H1 (cell line): ENCODE measurements around the gene UGT1A9. TPM values are rescaled to one million over a fixed set of nuclear protein-coding genes. Genes with fewer than 3 reads are reported as not detected.

Source experiments
- CTCF ChIA-PET: fragments of 300-600 bp; sonication (Branson Sonifier 250); formaldehyde crosslinking; loops from one replicate; lab custom pipeline; 2021; ENCODE audit not compliant: partially characterized antibody; lab: Charles Lee
- POLR2A ChIA-PET: fragments of 300-600 bp; sonication (Branson Sonifier 250); formaldehyde crosslinking; loops from one replicate; lab custom pipeline; 2021; ENCODE audit warnings: inconsistent platforms; ENCODE audit not compliant: partially characterized antibody; lab: Charles Lee
- DNase-seq, 2 experiments: peaks; one replicate each; pipeline versions ENCODE4 v3.0.0 to v3.0.0-alpha.2; 2010 to 2022; ENCODE audit warnings: low spot score in 2 of 2, low read depth in 1 of 2, mixed read lengths in 1 of 2
- FAIRE-seq: peaks from 2 replicates; lab custom pipeline; 2011; peaks lifted over from hg19 to GRCh38; lab: Jason Lieb, UNC
- H2AFZ ChIP-seq: 2 replicates; pipeline ENCODE4 v1.8.1; 2012; ENCODE audit warnings: low read length, inconsistent platforms
- H2AK5ac ChIP-seq: 2 replicates; pipeline ENCODE4 v1.6.1; 2013; ENCODE audit warnings: low read depth, low read length
- H2BK120ac ChIP-seq: replicated peaks from 2 replicates; pipeline ENCODE3; 2013; ENCODE audit warnings: low read depth, low read length, inconsistent platforms
- H2BK12ac ChIP-seq: 2 replicates; pipeline ENCODE4 v1.6.1; 2013; ENCODE audit warnings: low read depth, low read length
- H2BK15ac ChIP-seq: 2 replicates; pipeline ENCODE4 v1.6.1; 2013; ENCODE audit warnings: low read length
- H2BK20ac ChIP-seq: 2 replicates; pipeline ENCODE4 v1.6.1; 2013; ENCODE audit warnings: low read length
- H2BK5ac ChIP-seq: 2 replicates; pipeline ENCODE4 v1.6.1; 2013; ENCODE audit warnings: low read depth, low read length
- H3K14ac ChIP-seq: 2 replicates; pipeline ENCODE4 v1.6.1; 2013; ENCODE audit warnings: inconsistent platforms; ENCODE audit not compliant: insufficient read length
- H3K18ac ChIP-seq: 2 replicates; pipeline ENCODE4 v1.6.1; 2013; ENCODE audit warnings: low read length; ENCODE audit errors: extremely low read depth
- H3K23ac ChIP-seq: 2 replicates; pipeline ENCODE4 v1.6.1; 2013; ENCODE audit warnings: inconsistent platforms; ENCODE audit not compliant: insufficient read length
- H3K23me2 ChIP-seq: 2 replicates; pipeline ENCODE4 v1.6.1; 2013; ENCODE audit warnings: low read depth, low read length
- H3K27ac ChIP-seq: 2 replicates; pipeline ENCODE4 v1.6.1; 2011; ENCODE audit warnings: low read depth, low read length, inconsistent platforms
- H3K27me3 ChIP-seq, 4 experiments: replicated peaks in 1 of 4; 1 replicate in 1 of 4; 2 replicates in 3 of 4; pipeline versions ENCODE4 v1.6.1 to v1.8.1; 2011 to 2013; ENCODE audit warnings: low read length in 3 of 4, mild to moderate bottlenecking in 3 of 4, inconsistent platforms in 2 of 4, mixed read lengths in 2 of 4, moderate library complexity in 1 of 4; ENCODE audit not compliant: control insufficient read depth in 3 of 4, insufficient read depth in 3 of 4; ENCODE audit errors: extremely low read depth in 1 of 4
- H3K36me3 ChIP-seq, 4 experiments: 2 replicates each; pipeline versions ENCODE4 v1.6.1 to v1.8.1; 2011 to 2013; ENCODE audit warnings: mild to moderate bottlenecking in 4 of 4, low read length in 3 of 4, moderate library complexity in 2 of 4, control low read depth in 1 of 4, inconsistent platforms in 1 of 4; ENCODE audit not compliant: insufficient read depth in 4 of 4, control insufficient read depth in 2 of 4
- H3K4ac ChIP-seq: replicated peaks from 2 replicates; pipeline ENCODE3; 2013; ENCODE audit warnings: low read length, low read depth, mixed read lengths, inconsistent platforms; ENCODE audit not compliant: insufficient read length
- H3K4me1 ChIP-seq, 4 experiments: replicated peaks in 1 of 4; 1 replicate in 1 of 4; 2 replicates in 3 of 4; pipeline versions ENCODE4 v1.6.1 to v1.8.1; 2011 to 2013; ENCODE audit warnings: low read length in 3 of 4, inconsistent platforms in 2 of 4, mixed read lengths in 1 of 4; ENCODE audit not compliant: insufficient read depth in 4 of 4, control insufficient read depth in 3 of 4
- H3K4me2 ChIP-seq, 2 experiments: 2 replicates each; pipeline versions ENCODE4 v1.6.1 to v1.8.1; 2011 to 2013; ENCODE audit warnings: low read depth in 2 of 2, low read length in 2 of 2, control low read depth in 1 of 2, inconsistent platforms in 1 of 2, mild to moderate bottlenecking in 1 of 2; ENCODE audit not compliant: insufficient read depth in 1 of 2
- H3K4me3 ChIP-seq, 4 experiments: fragments of 200-600, 300-600 bp in 1 of 4; sonication (generic), shearing (Covaris generic), sonication (Bioruptor Twin) in 1 of 4; 2 replicates each; pipeline versions ENCODE4 v1.5.1 to v1.8.1; 2011 to 2016; ENCODE audit warnings: low read length in 4 of 4, low read depth in 3 of 4, control low read depth in 2 of 4, inconsistent platforms in 2 of 4, mild to moderate bottlenecking in 2 of 4, mixed read lengths in 1 of 4, moderate library complexity in 1 of 4; ENCODE audit not compliant: insufficient read depth in 2 of 4; ENCODE audit errors: extremely low read depth in 1 of 4
- H3K56ac ChIP-seq: replicated peaks from 2 replicates; pipeline ENCODE3; 2013; ENCODE audit warnings: low read depth, mild to moderate bottlenecking, mixed read lengths, low read length, inconsistent platforms; ENCODE audit not compliant: insufficient read length
- H3K79me1 ChIP-seq: 2 replicates; pipeline ENCODE4 v1.6.1; 2013; ENCODE audit warnings: low read depth, low read length, control low read depth
- H3K79me2 ChIP-seq, 2 experiments: 2 replicates each; pipeline versions ENCODE4 v1.6.1 to v1.8.1; 2012 to 2013; ENCODE audit warnings: low read length in 2 of 2, mild to moderate bottlenecking in 2 of 2, inconsistent platforms in 1 of 2; ENCODE audit not compliant: insufficient read depth in 2 of 2, control insufficient read depth in 1 of 2
- H3K9ac ChIP-seq, 4 experiments: replicated peaks in 1 of 4; 1 replicate in 1 of 4; 2 replicates in 3 of 4; pipeline versions ENCODE4 v1.6.1 to v1.8.1; 2011 to 2013; ENCODE audit warnings: low read depth in 3 of 4, low read length in 3 of 4, control low read depth in 2 of 4, mild to moderate bottlenecking in 2 of 4, moderate library complexity in 2 of 4, inconsistent platforms in 1 of 4; ENCODE audit errors: extremely low read depth in 1 of 4
- H3K9me3 ChIP-seq, 2 experiments: 2 replicates each; pipeline versions ENCODE4 v1.6.1 to v1.8.1; 2012 to 2013; ENCODE audit warnings: mild to moderate bottlenecking in 2 of 2, moderate library complexity in 2 of 2, control low read depth in 1 of 2, inconsistent platforms in 1 of 2, low read depth in 1 of 2, low read length in 1 of 2, mixed read lengths in 1 of 2; ENCODE audit not compliant: insufficient read depth in 2 of 2
- H4K20me1 ChIP-seq, 2 experiments: replicated peaks in 1 of 2; 2 replicates each; pipeline versions ENCODE3 to v1.8.1; 2011 to 2013; ENCODE audit warnings: inconsistent platforms in 2 of 2, low read length in 2 of 2, mild to moderate bottlenecking in 1 of 2; ENCODE audit not compliant: insufficient read depth in 2 of 2, control insufficient read depth in 1 of 2
- H4K5ac ChIP-seq: 2 replicates; pipeline ENCODE4 v1.6.1; 2013; ENCODE audit warnings: low read length, low read depth, mixed read lengths, inconsistent platforms; ENCODE audit not compliant: insufficient read length
- H4K8ac ChIP-seq: 2 replicates; pipeline ENCODE4 v1.8.0; 2013; ENCODE audit warnings: mild to moderate bottlenecking, moderate library complexity, low read length, inconsistent platforms; ENCODE audit not compliant: insufficient read depth; ENCODE audit errors: extremely low read depth
- H4K91ac ChIP-seq: replicated peaks from 2 replicates; pipeline ENCODE3; 2013; ENCODE audit warnings: low read length, mixed read lengths, inconsistent platforms; ENCODE audit not compliant: insufficient read length
- CREB1 ChIP-seq: IDR thresholded peaks from 2 replicates; pipeline ENCODE4 v1.6.1; 2012; ENCODE audit warnings: inconsistent platforms
- FOSL1 ChIP-seq: IDR thresholded peaks from 2 replicates; pipeline ENCODE4 v1.6.1; 2011; ENCODE audit warnings: mild to moderate bottlenecking, low read depth, low read length, moderate library complexity; ENCODE audit not compliant: insufficient read depth
- JUN ChIP-seq: IDR thresholded peaks from 2 replicates; pipeline ENCODE4 v1.6.1; 2011; ENCODE audit warnings: low read depth, mild to moderate bottlenecking, improper control_type of control experiment, low read length
- MAFK ChIP-seq: IDR thresholded peaks from 2 replicates; pipeline ENCODE4 v1.6.1; 2012; ENCODE audit warnings: low read depth, mild to moderate bottlenecking, improper control_type of control experiment, low read length
- PHF8 ChIP-seq: fragments of 200-600 bp; sonication (generic); conservative IDR thresholded peaks from 2 replicates; pipeline ENCODE4 v1.7.1; 2012; ENCODE audit warnings: low read depth, mild to moderate bottlenecking, inconsistent platforms, low read length, moderate library complexity
- TEAD4 ChIP-seq: IDR thresholded peaks from 2 replicates; pipeline ENCODE4 v1.6.1; 2012; ENCODE audit warnings: low read depth, low read length, inconsistent platforms, mixed read lengths
- ZNF274 ChIP-seq: IDR thresholded peaks from 2 replicates; pipeline ENCODE4 v1.7.0; 2012; ENCODE audit warnings: low read length, borderline replicate concordance; ENCODE audit errors: extremely low read depth
- WGBS, 2 experiments: shearing (Covaris generic) in 1 of 2; methylation state at CpG; one replicate each; pipeline versions ENCODE4 v1.1.6 to v1.1.7; 2013 to 2015; ENCODE audit warnings: low lambda C conversion rate in 2 of 2, mixed read lengths in 2 of 2, inconsistent platforms in 1 of 2, low coverage in 1 of 2, missing lambda C conversion rate in 1 of 2; ENCODE audit not compliant: insufficient replicate concordance in 2 of 2, insufficient coverage in 1 of 2, insufficient read length in 1 of 2; ENCODE audit errors: extremely low coverage in 1 of 2, missing lambda C conversion rate in 1 of 2; 5-methylcytosine and 5-hydroxymethylcytosine counted together
- polyA plus RNA-seq, 7 experiments: library from polyadenylated mRNA; depleted of rRNA in 3 of 7; stranded (reverse) in 5 of 7; unstranded in 2 of 7; fragments of >200 nt in 5 of 7; fragments of 200-250 nt in 2 of 7; gene quantifications; 1 replicate in 5 of 7; 2 replicates in 1 of 7; 4 replicates in 1 of 7; pipeline versions ENCODE4 v1.2.1 to v1.2.3, GENCODE V29; 2011 to 2013; ENCODE audit warnings: missing spikeins in 2 of 7, mixed read lengths in 2 of 7
- total RNA-seq: library from RNA; stranded (reverse); fragmentation: NEBNext Ultra II Directional; extraction: Animal tissue kit (Norgen Biotek cat#: 25700); gene quantifications from 2 replicates; pipeline ENCODE4 v1.2.1, GENCODE V29; 2021

UGT1A9 gene
- total and polyA plus RNA-seq, 2 of the 8 experiments (the other 6 are each of a cell fraction or from before 2014, with no cell fraction given): not detected

- Histone ChIP-seq H3K79me2 (no peaks in the 10 kb centered on the region), H2BK12ac (no peak overlapping the region), H2BK15ac (no peak overlapping the region), H3K23me2 (peaks cover 2% of the 10 kb centered on the region; the same call in 1 of the 2 replicates), H2BK120ac (no peak overlapping the region), H4K20me1 (no peaks in the 10 kb centered on the region), H4K5ac (no peak overlapping the region), H3K79me1 (no peaks in the 10 kb centered on the region), H3K4me3 (no peak overlapping the region), H3K27me3 (no peaks in the 10 kb centered on the region), H3K14ac (no peak overlapping the region), H2BK20ac (no peak overlapping the region), H3K9me3 (peaks cover 12 to 13% of the 10 kb centered on the region in 2 experiments; a peak in 3 of 4 replicates), H3K23ac (no peak overlapping the region), H3K4me1 (no peaks in the 10 kb centered on the region), H4K8ac (no peak overlapping the region), H3K36me3 (no peaks in the 10 kb centered on the region), H4K91ac (no peak overlapping the region), H2BK5ac (no peak overlapping the region), H3K56ac (no peak overlapping the region), H3K4ac (no peak overlapping the region), H3K27ac (no peak overlapping the region), H2AFZ (no peak overlapping the region), H3K18ac (no peak overlapping the region), H3K9ac (no peak overlapping the region), H3K4me2 (no peak overlapping the region), H2AK5ac (no peak overlapping the region)
- POLR2A ChIA-PET: no interaction called here
- FAIRE-seq (no peak), DNase-seq (no peak)
- CTCF ChIA-PET: no interaction called here
- TF ChIP-seq JUN (no peak), ZNF274 (no peak), FOSL1 (no peak), TEAD4 (no peak), PHF8 (no peak), CREB1 (no peak), MAFK (no peak)
- 84% methylated on average over 6 of the region's 6 CpGs; no CpG with 5 or more reads in 1 of the 2 experiments for WGBS, 2 experiments
Observed at GRCh38 chr2:233775414-233775813, 103.7 kb downstream of the UGT1A9 start.
